ENCODE results near the gene MYOZ3. TPM values are rescaled to one million over a fixed set of nuclear protein-coding genes. Genes with fewer than 3 reads are reported as not detected.

Gene MYOZ3
- total RNA-seq, 1 donor from 2014 or later: 0.49 TPM

GRCh38 chr5:150651382-150651781 lies 9.7 kb upstream of the MYOZ3 start:
- no peaks in the 10 kb centered on the region for H3K4me1 Mint-ChIP-seq (ENCODE audit: low read depth)
- H3K27me3 Mint-ChIP-seq (ENCODE audit: insufficient read depth): peaks cover 12% of the 10 kb centered on the region
- intact Hi-C loops (cut with micrococcal nuclease): no loop called here
- H3K4me3 Mint-ChIP-seq: no peak overlapping the region
- no peaks in the 10 kb centered on the region for H3K9me3 Mint-ChIP-seq
- no peak for DNase-seq (ENCODE audit: low spot score)
- no peaks in the 10 kb centered on the region for H3K36me3 Mint-ChIP-seq (ENCODE audit: low read depth)
- H3K27ac Mint-ChIP-seq: no peak overlapping the region

- intact Hi-C loops (cut with micrococcal nuclease): no loop called here
- Mint-ChIP-seq H3K27ac (no peak overlapping the region), H3K4me1 (ENCODE audit: low read depth) (peaks cover 2% of the 10 kb centered on the region), H3K36me3 (ENCODE audit: low read depth) (no peaks in the 10 kb centered on the region), H3K9me3 (no peaks in the 10 kb centered on the region), H3K4me3 (no peak overlapping the region), H3K27me3 (ENCODE audit: insufficient read depth) (peaks cover 12% of the 10 kb centered on the region)
- DNase-seq (ENCODE audit: low spot score): no peak
These were observed 9.0 kb upstream of the MYOZ3 start for GRCh38 chr5:150651924-150652671.

- no peak overlapping the region for H3K27ac Mint-ChIP-seq
- intact Hi-C loops (cut with micrococcal nuclease): no loop called here
- H3K36me3 Mint-ChIP-seq (ENCODE audit: low read depth): no peaks in the 10 kb centered on the region
- DNase-seq (ENCODE audit: low spot score): no peak
- H3K27me3 Mint-ChIP-seq (ENCODE audit: insufficient read depth): peaks cover 15% of the 10 kb centered on the region
- no peak overlapping the region for H3K4me3 Mint-ChIP-seq
- no peaks in the 10 kb centered on the region for H3K9me3 Mint-ChIP-seq
- H3K4me1 Mint-ChIP-seq (ENCODE audit: low read depth): peaks cover 7% of the 10 kb centered on the region
These were observed 7.8 kb upstream of the MYOZ3 start for GRCh38 chr5:150653145-150653761.

- DNase-seq (ENCODE audit: low spot score): no peak
- Mint-ChIP-seq H3K4me3 (no peak overlapping the region), H3K27ac (no peak overlapping the region), H3K36me3 (ENCODE audit: low read depth) (no peaks in the 10 kb centered on the region), H3K27me3 (ENCODE audit: insufficient read depth) (peaks cover 15% of the 10 kb centered on the region), H3K4me1 (ENCODE audit: low read depth) (peaks cover 7% of the 10 kb centered on the region), H3K9me3 (no peaks in the 10 kb centered on the region)
- intact Hi-C loops (cut with micrococcal nuclease): no loop called here
These were observed 7.1 kb upstream of the MYOZ3 start for GRCh38 chr5:150653762-150654556.

GRCh38 chr5:150655221-150655620 lies 5.8 kb upstream of the MYOZ3 start:
- Mint-ChIP-seq H3K9me3 (no peaks in the 10 kb centered on the region), H3K4me3 (no peak overlapping the region), H3K36me3 (ENCODE audit: low read depth) (no peaks in the 10 kb centered on the region), H3K4me1 (ENCODE audit: low read depth) (peaks cover 7% of the 10 kb centered on the region), H3K27me3 (ENCODE audit: insufficient read depth) (peaks cover 17% of the 10 kb centered on the region), H3K27ac (no peak overlapping the region)
- intact Hi-C loops (cut with micrococcal nuclease): no loop called here
- no peak for DNase-seq (ENCODE audit: low spot score)

- Mint-ChIP-seq H3K36me3 (ENCODE audit: low read depth) (no peaks in the 10 kb centered on the region), H3K27me3 (ENCODE audit: insufficient read depth) (peaks cover 21% of the 10 kb centered on the region), H3K9me3 (no peaks in the 10 kb centered on the region), H3K27ac (no peak overlapping the region), H3K4me1 (ENCODE audit: low read depth) (peaks cover 7% of the 10 kb centered on the region), H3K4me3 (peak overlapping the region; percentile 64)
- peak; percentile 74 for DNase-seq (ENCODE audit: low spot score)
- intact Hi-C loops (cut with micrococcal nuclease): loop anchor here (1.0 to 2.0 kb wide), 4 partner anchors 44 to 198 kb away; partner anchors contain the start of gene RBM22
These were observed 4.6 kb upstream of the MYOZ3 start for GRCh38 chr5:150656191-150657132.

- peaks cover 29% of the 10 kb centered on the region for H3K27me3 Mint-ChIP-seq (ENCODE audit: insufficient read depth)
- H3K4me3 Mint-ChIP-seq: no peak overlapping the region
- H3K4me1 Mint-ChIP-seq (ENCODE audit: low read depth): peaks cover 7% of the 10 kb centered on the region
- no peaks in the 10 kb centered on the region for H3K36me3 Mint-ChIP-seq (ENCODE audit: low read depth)
- no peaks in the 10 kb centered on the region for H3K9me3 Mint-ChIP-seq
- no peak for DNase-seq (ENCODE audit: low spot score)
- intact Hi-C loops (cut with micrococcal nuclease): no loop called here
- H3K27ac Mint-ChIP-seq: no peak overlapping the region
These were observed 2.9 kb upstream of the MYOZ3 start for GRCh38 chr5:150658121-150658520.

- Mint-ChIP-seq H3K4me1 (ENCODE audit: low read depth) (peaks cover 7% of the 10 kb centered on the region), H3K27me3 (ENCODE audit: insufficient read depth) (peaks cover 25% of the 10 kb centered on the region), H3K27ac (no peak overlapping the region), H3K36me3 (ENCODE audit: low read depth) (no peaks in the 10 kb centered on the region), H3K4me3 (no peak overlapping the region), H3K9me3 (no peaks in the 10 kb centered on the region)
- intact Hi-C loops (cut with micrococcal nuclease): no loop called here
- DNase-seq (ENCODE audit: low spot score): no peak
These were observed 2.3 kb upstream of the MYOZ3 start for GRCh38 chr5:150658699-150659265.

- Mint-ChIP-seq H3K4me1 (ENCODE audit: low read depth) (peaks cover 7% of the 10 kb centered on the region), H3K27me3 (ENCODE audit: insufficient read depth) (peaks cover 23% of the 10 kb centered on the region), H3K36me3 (ENCODE audit: low read depth) (no peaks in the 10 kb centered on the region), H3K9me3 (no peaks in the 10 kb centered on the region), H3K4me3 (no peak overlapping the region), H3K27ac (no peak overlapping the region)
- no peak for DNase-seq (ENCODE audit: low spot score)
- intact Hi-C loops (cut with micrococcal nuclease): no loop called here
These were observed 1.5 kb upstream of the MYOZ3 start for GRCh38 chr5:150659360-150660107.

GRCh38 chr5:150660108-150660831 lies 781 bp upstream of the MYOZ3 start:
- no peaks in the 10 kb centered on the region for H3K36me3 Mint-ChIP-seq (ENCODE audit: low read depth)
- no peak overlapping the region for H3K4me3 Mint-ChIP-seq
- H3K9me3 Mint-ChIP-seq: no peaks in the 10 kb centered on the region
- DNase-seq (ENCODE audit: low spot score): no peak
- intact Hi-C loops (cut with micrococcal nuclease): no loop called here
- H3K27ac Mint-ChIP-seq: no peak overlapping the region
- peaks cover 26% of the 10 kb centered on the region for H3K27me3 Mint-ChIP-seq (ENCODE audit: insufficient read depth)
- peaks cover 7% of the 10 kb centered on the region for H3K4me1 Mint-ChIP-seq (ENCODE audit: low read depth)

Data from activated T-helper 1 cell treated with anti-CD3 and anti-CD28 coated beads, Interleukin-12 subunit alpha, Interleukin-12 subunit beta, Interleukin-2, Interleukin-4 antibody, amounts not matched to agents 30 ng/mL and 10 ng/mL and 1 ng/mL, durations not matched to agents 14 hours and 24 hours and 36 hours (primary cell).